Neural cell (in vitro differentiated cells): Measurements from ENCODE around the gene ERC2. TPM values are rescaled to one million over a fixed set of nuclear protein-coding genes. Genes with fewer than 3 reads are reported as not detected.

Experiments used
- H2AFZ ChIP-seq: fragments of 200-600, 300-800 bp; sonication (generic), shearing (Covaris generic); 2 replicates; pipeline ENCODE4 v1.6.0; 2014; ENCODE audit warnings: low read depth, mild to moderate bottlenecking, antibody characterized with exemption, low read length, moderate library complexity
- H3F3A ChIP-seq: fragments of 200-600 bp; shearing (Covaris generic); 2 replicates; pipeline ENCODE4 v1.6.1; 2016; ENCODE audit warnings: mild to moderate bottlenecking, moderate library complexity, mixed read lengths, antibody characterized with exemption, low read length; ENCODE audit not compliant: insufficient read depth, poor library complexity, severe bottlenecking
- H3K27ac ChIP-seq: fragments of 200-600, 300-800 bp; sonication (generic), shearing (Covaris generic); 2 replicates; pipeline ENCODE4 v1.5.1; 2014; ENCODE audit warnings: mild to moderate bottlenecking, low read length, moderate library complexity
- H3K27me3 ChIP-seq: fragments of 300-800, 200-600 bp; sonication (generic), shearing (Covaris generic); 2 replicates; pipeline ENCODE4 v1.6.0; 2014; ENCODE audit warnings: mild to moderate bottlenecking, low read depth, low read length, moderate library complexity; ENCODE audit not compliant: insufficient read depth
- H3K36me3 ChIP-seq: fragments of 300-800, 200-600 bp; sonication (generic), shearing (Covaris generic); 2 replicates; pipeline ENCODE4 v1.5.1; 2014; ENCODE audit warnings: mild to moderate bottlenecking, antibody characterized with exemption, low read length, moderate library complexity; ENCODE audit not compliant: insufficient read depth
- H3K4me2 ChIP-seq: fragments of 300-800, 200-600 bp; sonication (generic), shearing (Covaris generic); 2 replicates; pipeline ENCODE4 v1.6.0; 2014; ENCODE audit warnings: mild to moderate bottlenecking, low read length
- H3K4me3 ChIP-seq: fragments of 300-800, 200-600 bp; sonication (generic), shearing (Covaris generic); 2 replicates; pipeline ENCODE4 v1.5.1; 2014; ENCODE audit warnings: mild to moderate bottlenecking, low read length, moderate library complexity
- H3K79me2 ChIP-seq: fragments of 200-600 bp; shearing (Covaris generic); replicated peaks from 2 replicates; pipeline ENCODE4 v1.6.0; 2014; ENCODE audit warnings: mild to moderate bottlenecking, low read length, moderate library complexity; ENCODE audit not compliant: insufficient read depth
- H3K9ac ChIP-seq: fragments of 300-800, 200-600 bp; sonication (generic), shearing (Covaris generic); 2 replicates; pipeline ENCODE4 v1.6.1; 2016; ENCODE audit warnings: mild to moderate bottlenecking, low read length, mixed read lengths
- H3K9me2 ChIP-seq: fragments of 200-600 bp; shearing (Covaris generic); 2 replicates; pipeline ENCODE4 v1.6.1; 2016; ENCODE audit warnings: mild to moderate bottlenecking, low read length, mixed read lengths; ENCODE audit not compliant: insufficient read depth
- H3K9me3 ChIP-seq: fragments of 200-600, 300-800 bp; sonication (generic), shearing (Covaris generic); 2 replicates; pipeline ENCODE4 v1.6.1; 2016; ENCODE audit warnings: mild to moderate bottlenecking, mixed run types, low read length, moderate library complexity, mixed read lengths
- H4K20me1 ChIP-seq: fragments of 200-600 bp; shearing (Covaris generic); 2 replicates; pipeline ENCODE4 v1.6.1; 2016; ENCODE audit warnings: mild to moderate bottlenecking, mixed run types; ENCODE audit not compliant: insufficient read depth
- EP300 ChIP-seq: fragments of 450-650 bp; conservative IDR thresholded peaks from 2 replicates; pipeline ENCODE4 v1.6.1; 2014; ENCODE audit warnings: antibody characterized with exemption, mild to moderate bottlenecking, moderate library complexity; ENCODE audit not compliant: poor library complexity, severe bottlenecking
- EZH2 ChIP-seq: fragments of 200-600, 300-800 bp; shearing (Covaris generic), sonication (generic); IDR thresholded peaks from 2 replicates; pipeline ENCODE4 v1.6.1; 2014; ENCODE audit warnings: antibody characterized with exemption, low read length, borderline replicate concordance, mild to moderate bottlenecking; ENCODE audit not compliant: insufficient read depth, poor library complexity, severe bottlenecking
- MXI1 ChIP-seq: fragments of 450-650 bp; conservative IDR thresholded peaks from 2 replicates; pipeline ENCODE4 v1.6.1; 2014; ENCODE audit warnings: antibody characterized with exemption, mild to moderate bottlenecking; ENCODE audit not compliant: poor library complexity, severe bottlenecking
- POLR2AphosphoS5 ChIP-seq: IDR thresholded peaks from 2 replicates; pipeline ENCODE4 v1.6.1; 2012
- RAD21 ChIP-seq: fragments of 450-650 bp; conservative IDR thresholded peaks from 2 replicates; pipeline ENCODE4 v1.6.1; 2014; ENCODE audit warnings: antibody characterized with exemption, mild to moderate bottlenecking, moderate library complexity
- SMC3 ChIP-seq: fragments of 450-650 bp; conservative IDR thresholded peaks from 2 replicates; pipeline ENCODE4 v1.6.1; 2014; ENCODE audit warnings: antibody characterized with exemption, mild to moderate bottlenecking, moderate library complexity; ENCODE audit not compliant: poor library complexity
- TAF1 ChIP-seq: IDR thresholded peaks from 2 replicates; pipeline ENCODE4 v1.6.1; 2012; ENCODE audit warnings: low read depth
- polyA plus RNA-seq: library from polyadenylated mRNA; depleted of rRNA; stranded (reverse); fragments of >200 nt; gene quantifications from 2 replicates; pipeline ENCODE4 v1.2.3, GENCODE V29; 2014
- TF ChIP-seq, protein P1 (sequence below): fragments of 450-650 bp; IDR thresholded peaks from 2 replicates; pipeline ENCODE4 v1.5.1; 2014; ENCODE audit warnings: antibody characterized with exemption, mild to moderate bottlenecking, moderate library complexity; ENCODE audit not compliant: poor library complexity, severe bottlenecking
- TF ChIP-seq, protein P2 (sequence below): IDR thresholded peaks from 2 replicates; pipeline ENCODE4 v1.6.1; 2012; ENCODE audit warnings: borderline replicate concordance

Gene ERC2
- polyA plus RNA-seq, 1 donor from 2014 or later: 60.4 TPM

DNA sequence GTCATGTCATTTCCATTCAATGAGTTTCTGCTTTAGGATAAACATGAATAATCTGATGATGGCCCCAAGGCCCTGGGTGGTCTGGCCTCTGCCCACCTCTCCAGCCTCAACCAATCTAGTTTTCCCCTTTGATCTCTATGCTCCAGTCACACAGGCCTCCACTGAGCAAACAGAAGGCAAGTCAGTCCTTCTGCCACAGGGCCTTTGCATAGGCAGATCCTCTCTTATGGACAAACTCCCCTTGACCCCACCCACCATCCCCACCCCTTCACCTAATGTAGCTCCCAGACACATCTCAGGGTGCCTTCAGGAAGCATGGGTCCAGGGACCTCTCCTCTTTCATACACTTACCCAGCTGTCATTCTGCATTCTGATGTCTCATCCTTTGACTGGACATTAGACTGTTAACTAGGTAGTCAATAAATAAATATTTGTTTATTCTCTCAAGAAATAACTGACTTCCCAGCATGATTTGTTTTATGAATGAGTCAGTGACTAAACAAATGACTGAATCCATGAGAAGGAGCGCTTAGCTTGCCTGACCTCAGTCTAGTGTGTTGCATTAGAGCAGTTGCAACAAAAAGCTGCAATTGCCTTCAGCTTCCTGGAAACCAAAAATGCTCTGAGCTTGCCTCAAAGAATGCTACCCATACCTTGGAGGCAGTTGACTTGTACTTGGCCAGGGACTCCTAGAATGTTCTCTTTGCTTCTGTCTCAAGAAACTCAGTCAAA, 594.6 kb downstream of the ERC2 start:
- no peak overlapping the region for H2AFZ ChIP-seq
- H3K4me2 ChIP-seq: no peak overlapping the region
- no peaks in the 10 kb centered on the region for H3K79me2 ChIP-seq
- TF ChIP-seq SMC3 (no peak), EZH2 (no peak), TAF1 (no peak)
- TF ChIP-seq, protein P1, sequence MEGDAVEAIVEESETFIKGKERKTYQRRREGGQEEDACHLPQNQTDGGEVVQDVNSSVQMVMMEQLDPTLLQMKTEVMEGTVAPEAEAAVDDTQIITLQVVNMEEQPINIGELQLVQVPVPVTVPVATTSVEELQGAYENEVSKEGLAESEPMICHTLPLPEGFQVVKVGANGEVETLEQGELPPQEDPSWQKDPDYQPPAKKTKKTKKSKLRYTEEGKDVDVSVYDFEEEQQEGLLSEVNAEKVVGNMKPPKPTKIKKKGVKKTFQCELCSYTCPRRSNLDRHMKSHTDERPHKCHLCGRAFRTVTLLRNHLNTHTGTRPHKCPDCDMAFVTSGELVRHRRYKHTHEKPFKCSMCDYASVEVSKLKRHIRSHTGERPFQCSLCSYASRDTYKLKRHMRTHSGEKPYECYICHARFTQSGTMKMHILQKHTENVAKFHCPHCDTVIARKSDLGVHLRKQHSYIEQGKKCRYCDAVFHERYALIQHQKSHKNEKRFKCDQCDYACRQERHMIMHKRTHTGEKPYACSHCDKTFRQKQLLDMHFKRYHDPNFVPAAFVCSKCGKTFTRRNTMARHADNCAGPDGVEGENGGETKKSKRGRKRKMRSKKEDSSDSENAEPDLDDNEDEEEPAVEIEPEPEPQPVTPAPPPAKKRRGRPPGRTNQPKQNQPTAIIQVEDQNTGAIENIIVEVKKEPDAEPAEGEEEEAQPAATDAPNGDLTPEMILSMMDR: no peak
- TF ChIP-seq, protein P2, sequence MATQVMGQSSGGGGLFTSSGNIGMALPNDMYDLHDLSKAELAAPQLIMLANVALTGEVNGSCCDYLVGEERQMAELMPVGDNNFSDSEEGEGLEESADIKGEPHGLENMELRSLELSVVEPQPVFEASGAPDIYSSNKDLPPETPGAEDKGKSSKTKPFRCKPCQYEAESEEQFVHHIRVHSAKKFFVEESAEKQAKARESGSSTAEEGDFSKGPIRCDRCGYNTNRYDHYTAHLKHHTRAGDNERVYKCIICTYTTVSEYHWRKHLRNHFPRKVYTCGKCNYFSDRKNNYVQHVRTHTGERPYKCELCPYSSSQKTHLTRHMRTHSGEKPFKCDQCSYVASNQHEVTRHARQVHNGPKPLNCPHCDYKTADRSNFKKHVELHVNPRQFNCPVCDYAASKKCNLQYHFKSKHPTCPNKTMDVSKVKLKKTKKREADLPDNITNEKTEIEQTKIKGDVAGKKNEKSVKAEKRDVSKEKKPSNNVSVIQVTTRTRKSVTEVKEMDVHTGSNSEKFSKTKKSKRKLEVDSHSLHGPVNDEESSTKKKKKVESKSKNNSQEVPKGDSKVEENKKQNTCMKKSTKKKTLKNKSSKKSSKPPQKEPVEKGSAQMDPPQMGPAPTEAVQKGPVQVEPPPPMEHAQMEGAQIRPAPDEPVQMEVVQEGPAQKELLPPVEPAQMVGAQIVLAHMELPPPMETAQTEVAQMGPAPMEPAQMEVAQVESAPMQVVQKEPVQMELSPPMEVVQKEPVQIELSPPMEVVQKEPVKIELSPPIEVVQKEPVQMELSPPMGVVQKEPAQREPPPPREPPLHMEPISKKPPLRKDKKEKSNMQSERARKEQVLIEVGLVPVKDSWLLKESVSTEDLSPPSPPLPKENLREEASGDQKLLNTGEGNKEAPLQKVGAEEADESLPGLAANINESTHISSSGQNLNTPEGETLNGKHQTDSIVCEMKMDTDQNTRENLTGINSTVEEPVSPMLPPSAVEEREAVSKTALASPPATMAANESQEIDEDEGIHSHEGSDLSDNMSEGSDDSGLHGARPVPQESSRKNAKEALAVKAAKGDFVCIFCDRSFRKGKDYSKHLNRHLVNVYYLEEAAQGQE: no peak
- H3K9ac ChIP-seq: no peak overlapping the region
- no peaks in the 10 kb centered on the region for H3K27me3 ChIP-seq
- H3K4me3 ChIP-seq: no peak overlapping the region
- no peaks in the 10 kb centered on the region for H3K36me3 ChIP-seq
- H3K9me3 ChIP-seq: no peaks in the 10 kb centered on the region
- H3K27ac ChIP-seq: no peak overlapping the region
- H3F3A ChIP-seq: no peaks in the 10 kb centered on the region
- no peaks in the 10 kb centered on the region for H4K20me1 ChIP-seq
- no peaks in the 10 kb centered on the region for H3K9me2 ChIP-seq

DNA sequence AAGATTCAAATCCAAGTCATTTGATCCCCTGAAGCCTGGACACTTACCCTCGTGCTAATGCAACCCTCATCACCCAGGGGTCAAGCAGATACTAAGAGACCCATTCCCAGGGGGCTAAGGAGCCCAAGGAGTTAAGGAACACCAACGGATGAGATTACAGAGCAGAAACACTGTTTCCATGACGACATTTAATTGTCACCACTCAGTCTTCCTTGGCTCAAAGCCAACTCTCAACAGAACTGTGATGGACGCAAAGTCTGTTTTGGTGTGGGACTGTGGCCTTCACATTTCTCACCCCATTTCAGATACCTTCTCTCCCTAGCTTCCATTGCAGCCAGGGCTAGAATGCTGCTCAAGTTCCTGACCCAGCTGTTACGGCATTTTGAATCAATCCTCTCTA, 597.7 kb downstream of the ERC2 start:
- no peaks in the 10 kb centered on the region for H3K79me2 ChIP-seq
- no peak overlapping the region for H3K4me3 ChIP-seq
- no peak overlapping the region for H3K9ac ChIP-seq
- no peaks in the 10 kb centered on the region for H3F3A ChIP-seq
- H3K4me2 ChIP-seq: no peak overlapping the region
- TF ChIP-seq POLR2AphosphoS5: no peak
- TF ChIP-seq EZH2: no peak
- TF ChIP-seq MXI1: no peak
- no peak for TF ChIP-seq TAF1
- TF ChIP-seq, protein P1: no peak
- TF ChIP-seq, protein P2: no peak
- TF ChIP-seq EP300: no peak
- TF ChIP-seq RAD21: no peak
- no peak for TF ChIP-seq SMC3
- H3K9me2 ChIP-seq: no peaks in the 10 kb centered on the region
- H3K9me3 ChIP-seq: no peaks in the 10 kb centered on the region
- H3K27ac ChIP-seq: no peak overlapping the region
- H3K27me3 ChIP-seq: no peaks in the 10 kb centered on the region
- H2AFZ ChIP-seq: no peak overlapping the region
- H3K36me3 ChIP-seq: no peaks in the 10 kb centered on the region
- no peaks in the 10 kb centered on the region for H4K20me1 ChIP-seq
